NCI-H345 (cell line): ENCODE results near the gene LTBP1.

Experiments used
- DNase-seq: peaks from one replicate; lab custom pipeline; 2025; lab: John Stamatoyannopoulos, UW

Gene LTBP1

DNA sequence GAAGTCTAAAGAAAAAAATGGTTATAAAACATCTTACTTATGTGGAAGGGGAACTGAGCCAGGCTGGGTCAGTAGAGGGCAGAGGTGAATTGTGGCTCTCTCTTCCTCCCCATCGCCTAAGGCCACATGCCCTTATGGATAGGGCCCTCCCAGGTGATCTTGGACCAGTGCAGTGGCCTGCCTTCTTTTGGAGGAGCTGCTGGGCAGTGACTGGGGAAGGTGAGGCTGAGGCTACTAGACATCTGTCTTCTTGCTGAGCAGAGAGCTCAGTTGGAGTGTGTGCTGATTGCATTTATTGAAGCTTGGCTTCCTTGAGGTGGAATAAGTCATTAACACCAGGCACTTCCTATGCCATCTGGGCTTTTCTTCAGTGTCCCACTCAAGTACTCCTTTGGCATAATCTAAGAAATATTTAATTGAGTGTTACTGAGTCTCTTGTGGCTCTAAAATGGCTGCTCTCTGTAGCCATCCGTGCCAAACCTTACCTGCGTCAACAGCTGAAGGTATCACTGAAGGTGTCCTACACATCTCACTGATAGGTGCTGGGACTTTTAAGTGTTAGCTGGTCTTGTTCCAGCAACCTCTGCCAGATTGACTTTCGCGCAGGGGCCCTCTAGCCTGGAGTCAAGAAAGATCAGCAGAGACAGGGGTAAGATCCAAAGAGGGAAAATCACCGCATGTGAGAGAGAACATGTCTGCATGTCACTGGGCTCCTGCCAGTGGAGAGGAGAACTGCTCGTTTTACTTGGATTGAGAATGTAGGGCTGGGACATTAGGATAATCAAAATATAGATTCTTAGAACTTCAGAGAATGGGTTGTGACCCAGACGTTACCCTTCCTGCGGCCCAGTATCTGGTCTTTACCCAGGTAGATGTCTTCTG, 256.1 kb downstream of the LTBP1 start:
- DNase-seq, result no peak

DNA sequence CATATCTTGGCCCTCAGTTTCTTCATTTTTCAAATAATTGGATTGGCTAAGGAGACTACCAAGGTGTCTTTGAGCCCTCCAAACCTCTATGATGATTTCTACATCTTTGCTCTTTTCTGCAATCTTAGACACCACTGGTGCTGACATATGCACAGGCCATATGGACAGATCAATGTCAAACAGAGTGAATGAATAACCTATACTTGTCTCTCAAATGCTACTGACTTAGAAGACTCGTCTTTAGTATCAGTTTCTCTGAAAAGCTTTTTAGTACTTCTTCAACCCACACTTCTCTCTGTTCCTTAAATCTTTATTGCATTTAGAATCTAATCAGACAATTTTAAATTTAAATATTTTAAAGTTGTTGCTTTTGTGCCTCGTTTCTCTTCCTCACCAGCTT, 258.2 kb downstream of the LTBP1 start:
- DNase-seq, result no peak

DNA sequence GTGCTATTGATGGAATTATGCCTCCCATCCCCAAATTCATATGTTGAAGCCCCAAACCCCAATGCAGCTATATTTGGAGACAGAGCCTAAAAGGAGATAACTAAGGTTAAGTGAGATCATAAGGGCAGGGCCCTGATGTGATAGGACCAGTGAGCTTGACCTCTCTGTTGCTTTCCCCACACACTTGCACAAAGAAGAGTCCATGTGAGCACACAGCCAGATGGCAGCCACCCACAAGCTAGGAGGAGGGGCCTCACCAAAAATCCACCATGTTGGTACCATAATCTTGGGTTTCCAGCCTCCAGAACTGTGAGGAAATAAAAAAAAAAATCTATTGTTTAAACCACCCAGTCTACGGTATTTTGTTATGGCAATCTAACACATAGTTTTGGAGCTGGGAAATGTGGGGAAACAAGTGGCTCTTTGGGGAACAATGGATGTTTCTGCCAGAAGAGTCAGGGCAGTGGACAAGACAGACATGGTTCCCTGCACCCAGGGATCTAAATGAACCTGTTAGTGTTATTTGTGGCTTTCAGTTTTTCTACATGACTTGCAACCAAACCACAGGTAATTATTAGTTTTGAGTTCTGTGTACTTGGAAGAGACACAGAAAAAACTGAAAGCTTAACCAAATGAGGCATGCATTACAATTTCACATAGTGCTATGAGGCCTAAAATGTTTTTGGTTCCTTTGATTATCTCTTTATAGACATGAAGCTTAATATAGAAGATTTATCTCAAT, 259.1 kb downstream of the LTBP1 start:
- DNase-seq, result no peak

DNA sequence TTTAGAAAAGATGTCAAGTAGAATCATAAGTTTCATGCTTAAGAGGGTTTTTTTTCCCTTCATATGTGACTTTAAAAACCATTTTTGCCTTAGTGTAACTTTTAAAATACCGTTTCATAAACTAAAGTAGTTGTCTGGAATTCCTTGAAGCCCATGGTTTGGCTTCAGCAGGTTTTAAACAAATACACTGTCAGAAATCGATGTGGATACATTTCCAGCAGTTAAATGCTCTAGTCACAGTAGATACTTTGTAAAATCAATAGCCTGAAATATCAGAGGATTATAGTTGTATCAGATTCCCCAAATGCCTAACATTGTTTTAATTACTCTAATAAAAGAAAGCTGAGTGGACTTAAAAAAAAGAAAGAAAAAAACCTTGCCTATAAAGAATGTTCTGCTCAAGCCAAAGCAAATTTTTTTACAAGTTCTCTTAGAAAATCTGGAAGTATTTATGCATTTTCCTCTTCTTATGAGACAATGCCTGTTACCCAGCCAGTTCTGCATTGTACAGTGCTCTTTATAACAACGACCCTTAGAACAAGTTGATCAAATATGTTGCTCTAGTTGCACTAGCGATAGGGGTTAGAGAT, 260.5 kb downstream of the LTBP1 start:
- no peak for DNase-seq

DNA sequence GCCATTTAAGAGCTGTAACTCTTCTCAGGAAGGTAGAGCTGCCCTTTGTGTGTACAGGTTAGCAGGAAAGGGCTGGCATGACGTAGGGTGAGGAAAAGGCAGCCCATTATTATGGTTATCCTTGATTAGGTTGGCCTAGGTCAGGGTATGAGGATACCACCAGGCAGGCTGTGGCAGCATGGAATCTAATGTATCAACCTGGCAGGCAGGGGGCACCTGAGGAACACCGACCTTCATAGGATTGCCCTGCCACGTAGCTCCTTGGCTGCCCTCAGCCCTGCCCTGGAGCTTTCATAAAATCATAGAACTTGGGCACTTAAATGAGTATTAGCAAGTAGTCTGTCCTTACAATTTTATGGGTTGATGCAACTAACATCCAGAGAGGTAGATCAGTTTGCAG, 261.6 kb downstream of the LTBP1 start:
- DNase-seq, result no peak

DNA sequence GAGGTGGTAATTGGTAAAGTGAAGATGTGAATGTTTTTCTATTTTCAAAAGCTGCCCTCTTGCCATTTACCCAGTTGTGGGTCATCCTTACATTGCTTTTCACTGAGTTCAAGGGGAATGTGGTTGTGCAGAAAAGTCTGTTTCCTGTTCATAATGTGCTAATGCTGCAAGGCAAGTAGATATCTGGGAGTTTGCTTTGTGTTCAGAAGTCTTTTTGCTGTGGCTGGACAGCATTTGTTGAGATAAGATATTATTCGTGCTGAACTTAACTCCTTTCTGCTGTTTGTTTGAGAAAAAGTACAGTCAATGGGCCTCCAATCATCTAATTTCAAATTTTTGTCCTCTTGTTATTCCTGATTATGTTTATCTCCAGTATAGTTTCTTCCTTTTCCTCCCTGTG, 263.2 kb downstream of the LTBP1 start:
- DNase-seq, result no peak

DNA sequence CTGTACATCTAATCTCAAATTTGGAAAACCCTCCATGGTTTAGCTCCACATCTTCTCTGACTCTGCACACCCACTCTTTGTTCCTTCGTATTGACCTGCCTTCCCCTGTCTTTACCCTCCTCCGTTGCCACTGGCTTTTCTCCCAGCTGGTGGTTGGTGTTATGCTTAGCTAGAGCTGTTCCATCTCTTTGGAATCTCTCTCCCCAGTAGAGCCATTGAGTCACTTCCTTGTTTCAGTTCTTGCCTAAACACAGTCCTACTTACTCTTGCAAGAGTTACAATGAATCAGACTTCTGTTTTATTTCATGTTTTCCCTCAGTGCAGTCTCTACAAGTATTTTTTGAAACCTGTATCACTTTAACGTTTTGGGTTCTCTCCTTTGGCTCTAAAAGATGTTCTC, 263.9 kb downstream of the LTBP1 start:
- no peak for DNase-seq

DNA sequence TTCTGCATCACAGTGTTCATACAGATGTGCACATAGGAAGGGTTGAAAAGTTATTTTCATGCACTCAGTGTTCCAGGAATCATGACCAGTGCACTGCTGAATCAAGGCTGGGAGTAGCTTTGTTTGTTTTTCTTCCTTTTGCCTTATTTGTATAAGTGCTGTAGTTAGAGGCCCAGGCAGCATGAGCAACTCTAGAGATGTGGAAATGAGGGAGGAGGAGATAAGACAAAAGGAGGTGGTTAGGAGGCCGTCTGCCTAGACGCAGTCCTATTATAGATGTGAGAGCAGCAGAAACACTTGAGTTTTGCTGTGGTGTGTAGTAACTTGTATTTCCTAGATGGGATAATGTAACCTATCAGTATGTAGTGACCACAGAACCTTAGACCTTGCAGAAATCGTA, 265.4 kb downstream of the LTBP1 start:
- DNase-seq, result no peak

DNA sequence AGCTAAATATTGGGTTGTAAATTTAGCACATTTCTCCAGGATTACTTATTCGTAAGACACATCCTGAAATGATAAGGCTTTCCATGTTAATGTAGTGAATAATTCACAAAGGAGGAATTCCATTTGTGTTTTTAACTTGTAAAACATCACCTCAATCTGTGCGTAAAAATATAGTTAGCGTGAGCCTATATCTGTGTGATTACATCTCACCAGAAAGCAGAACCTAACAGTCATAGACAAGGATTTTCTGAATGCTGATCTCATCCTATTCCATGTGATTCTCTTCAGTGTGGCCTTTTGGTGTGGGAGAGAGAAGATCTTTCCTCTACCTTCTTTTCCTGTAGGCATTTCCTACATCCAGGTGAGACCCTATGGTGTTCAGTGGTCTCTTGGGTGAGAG, 266.5 kb downstream of the LTBP1 start:
- DNase-seq, result no peak

DNA sequence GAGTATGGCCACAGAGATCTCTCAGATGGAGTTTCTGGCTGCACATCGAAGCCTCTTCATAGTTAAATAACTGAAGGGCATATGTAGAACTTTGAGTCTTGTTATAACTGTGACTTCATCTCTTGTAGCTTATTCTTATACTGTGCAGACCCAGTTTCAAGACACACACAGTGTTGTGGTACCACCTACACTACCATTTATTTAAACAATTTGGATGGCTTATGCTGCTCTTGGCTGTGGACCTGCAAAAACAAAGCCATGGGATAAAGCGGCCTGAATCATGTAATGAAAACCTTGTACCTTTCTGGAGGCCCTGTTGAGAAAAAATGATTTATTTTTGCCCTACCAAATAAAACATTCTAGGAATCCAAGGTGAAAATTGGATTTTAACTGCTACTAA, 266.9 kb downstream of the LTBP1 start:
- DNase-seq, result no peak

DNA sequence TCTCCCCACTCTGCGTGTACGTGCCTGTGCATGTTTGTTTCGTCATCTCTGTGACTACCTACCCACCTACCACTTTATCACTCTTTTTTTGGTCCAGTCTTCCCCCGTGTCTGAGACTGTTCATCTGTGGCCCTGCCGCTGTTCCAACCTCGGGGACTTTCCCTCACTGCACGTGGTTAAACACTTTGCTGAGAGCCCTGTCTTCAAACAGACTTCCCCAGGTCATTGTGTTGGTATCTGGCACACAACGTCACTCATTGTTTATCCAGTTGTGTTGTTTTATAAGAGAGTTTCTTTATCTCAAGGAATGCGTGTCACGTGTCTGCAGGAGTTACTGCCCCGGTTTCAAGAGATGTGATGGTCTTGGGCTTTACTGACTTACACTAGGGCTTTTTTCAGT, 267.7 kb downstream of the LTBP1 start:
- DNase-seq, result no peak

DNA sequence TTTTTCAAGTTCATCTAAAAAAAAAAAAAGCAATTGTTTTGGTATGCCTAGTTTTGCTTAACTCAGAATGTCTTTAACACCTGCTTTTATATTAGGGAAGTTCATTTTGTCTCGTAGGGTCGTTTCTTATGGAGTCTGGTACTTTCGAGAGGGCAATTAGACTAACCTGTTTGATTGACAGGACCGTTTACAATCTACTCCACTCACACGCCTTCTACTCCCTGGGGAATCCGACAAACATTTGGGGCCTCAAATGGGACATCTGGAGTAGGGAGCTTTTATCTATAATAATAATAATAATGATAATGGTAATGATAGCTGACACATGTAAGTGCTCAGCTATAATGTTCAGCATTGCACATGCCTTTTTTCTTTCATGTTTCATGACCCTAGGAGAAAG, 268.1 kb downstream of the LTBP1 start:
- DNase-seq, result no peak

DNA sequence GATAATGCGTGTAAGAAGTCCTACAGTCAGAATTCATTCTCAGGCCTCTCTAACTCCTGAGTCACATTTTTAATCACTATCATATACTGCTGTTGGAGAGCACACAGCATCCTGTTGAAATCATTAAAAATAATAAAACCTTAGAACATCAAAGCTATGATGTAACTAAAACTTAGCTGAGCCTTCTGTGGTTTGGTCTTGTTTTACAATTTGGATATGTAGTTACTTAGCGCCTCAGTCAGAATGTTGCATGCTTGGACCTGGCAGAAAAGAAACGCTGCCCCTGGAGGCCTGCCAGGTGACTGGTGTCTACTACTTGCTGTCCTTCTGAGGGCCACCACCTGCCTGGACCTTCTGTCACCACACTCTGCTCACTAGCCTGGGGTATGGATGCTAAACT, 268.5 kb downstream of the LTBP1 start:
- no peak for DNase-seq

DNA sequence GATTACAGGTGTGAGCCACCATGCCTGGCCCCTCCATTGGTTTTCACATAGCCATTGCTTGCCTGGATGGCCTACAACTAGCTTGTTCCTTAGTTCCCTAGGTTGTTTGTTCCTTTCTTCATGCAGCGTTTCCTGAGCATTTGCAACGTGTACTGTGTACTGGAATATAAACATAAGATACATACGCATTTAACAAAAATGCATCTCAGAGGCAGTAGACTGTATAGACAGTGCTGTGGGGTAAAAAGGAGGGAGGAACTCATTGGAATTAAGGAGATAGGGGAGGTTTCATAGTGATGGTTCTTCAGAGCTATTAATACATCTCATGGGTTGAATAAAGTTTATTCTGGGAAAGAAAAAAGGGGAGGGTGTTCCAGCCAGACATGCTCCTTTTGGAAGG, 269.2 kb downstream of the LTBP1 start:
- no peak for DNase-seq

DNA sequence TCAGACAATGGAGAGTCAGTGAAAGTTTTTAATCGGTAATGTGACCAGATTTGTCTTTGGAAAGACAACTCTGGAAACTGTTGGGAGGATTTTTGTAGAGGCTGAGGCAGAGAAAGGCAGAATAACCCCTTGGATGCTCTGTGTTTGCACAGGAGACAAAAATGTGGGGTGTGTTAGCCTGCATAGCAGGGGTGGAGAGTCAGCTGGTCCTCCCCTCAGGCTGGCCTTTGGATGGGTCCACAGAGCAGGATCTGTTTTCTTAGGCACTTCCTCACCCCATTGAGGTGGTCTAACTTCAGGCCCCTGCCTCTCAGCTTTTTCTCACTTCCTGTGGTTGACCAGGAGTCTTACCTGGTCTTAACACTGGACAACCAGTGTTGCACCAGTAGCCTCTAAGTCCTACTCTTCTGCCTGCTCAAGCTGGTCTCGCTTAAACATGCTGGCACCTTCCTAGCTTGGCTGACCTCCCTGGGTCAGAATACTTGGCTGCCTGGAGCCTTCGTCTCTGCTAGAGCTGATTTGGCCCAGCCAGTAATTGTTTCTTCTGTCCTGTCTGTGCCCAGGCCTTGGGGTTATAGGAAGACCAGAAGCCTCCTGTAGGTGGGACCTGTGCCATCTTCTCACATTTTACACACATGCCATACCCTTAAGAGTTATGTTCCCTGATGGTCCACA, 269.9 kb downstream of the LTBP1 start:
- no peak for DNase-seq

DNA sequence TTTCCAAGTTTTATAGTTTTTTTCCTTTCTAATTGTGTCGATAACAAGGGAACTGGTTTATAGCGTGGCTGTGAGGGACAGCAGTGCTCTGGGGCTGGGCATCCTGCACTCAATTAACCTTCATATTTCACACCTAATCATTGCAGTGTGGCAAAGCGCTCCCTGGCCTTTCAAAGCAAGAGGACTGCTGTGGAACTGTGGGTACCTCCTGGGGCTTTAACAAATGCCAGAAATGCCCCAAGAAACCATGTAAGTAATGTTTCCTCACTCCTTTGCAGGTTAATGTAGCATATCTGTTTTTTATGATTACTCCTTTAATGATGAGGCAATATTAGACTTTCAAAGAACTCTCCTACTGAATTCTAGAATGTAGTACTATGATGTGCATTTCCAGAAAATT, 270.7 kb downstream of the LTBP1 start:
- DNase-seq, result no peak

DNA sequence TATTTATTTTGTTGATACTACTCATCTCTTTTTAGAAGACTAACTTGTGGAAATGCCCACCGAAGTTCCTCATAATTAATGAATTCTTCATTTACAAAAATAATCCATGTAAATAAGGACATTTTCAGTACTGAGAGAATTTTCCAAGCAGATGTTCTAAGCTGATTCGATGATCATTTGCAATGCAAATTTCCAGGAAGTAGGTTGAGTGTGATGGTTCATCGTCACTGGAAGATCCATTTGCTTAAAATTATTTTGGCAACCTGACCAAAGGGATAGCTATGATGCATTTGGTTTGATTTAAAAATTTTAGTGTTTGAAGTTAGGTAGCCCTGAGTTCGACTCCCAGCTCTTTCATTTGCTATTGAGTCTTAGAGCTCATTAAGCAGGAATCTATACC, 272.4 kb downstream of the LTBP1 start:
- DNase-seq, result no peak

DNA sequence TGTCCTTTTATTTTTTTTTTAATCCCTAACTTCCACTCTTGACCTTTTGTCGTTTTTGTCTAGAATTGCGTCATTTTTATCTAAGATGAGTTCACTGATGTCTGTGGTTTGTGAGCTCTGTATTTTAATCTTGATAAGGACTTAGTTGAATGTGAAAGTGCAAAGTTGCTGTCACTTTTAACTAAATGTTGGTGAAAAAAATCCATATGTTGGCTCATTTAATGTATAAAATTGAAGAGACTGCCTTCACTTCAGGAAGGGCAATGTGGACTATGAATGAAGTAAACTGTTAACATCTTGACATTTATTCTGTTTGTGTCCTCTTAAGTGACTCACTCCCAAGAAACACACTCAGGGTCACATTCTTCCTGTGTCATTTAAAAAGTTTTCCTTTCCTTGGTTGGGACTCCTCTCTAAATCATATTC, 273.1 kb downstream of the LTBP1 start:
- no peak for DNase-seq

DNA sequence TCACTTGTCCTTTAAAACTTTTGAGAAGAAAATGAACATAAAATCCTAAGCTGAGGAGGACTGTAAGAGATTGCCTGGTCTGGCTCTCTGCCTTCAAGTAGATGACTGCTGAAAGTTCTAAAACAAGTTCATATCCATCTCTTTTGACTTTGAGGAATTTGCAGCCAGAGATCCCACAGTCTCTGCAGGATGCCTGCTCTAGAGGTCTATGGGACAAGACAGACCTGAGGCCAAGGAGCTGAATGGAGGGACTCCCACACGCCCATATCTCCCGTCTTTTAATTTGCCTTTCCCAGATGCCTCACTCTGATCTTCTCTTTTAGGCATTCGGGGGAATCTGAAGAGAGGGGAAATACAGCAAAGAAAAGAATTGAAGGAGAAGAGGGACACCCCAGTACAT, 273.8 kb downstream of the LTBP1 start:
- no peak for DNase-seq

DNA sequence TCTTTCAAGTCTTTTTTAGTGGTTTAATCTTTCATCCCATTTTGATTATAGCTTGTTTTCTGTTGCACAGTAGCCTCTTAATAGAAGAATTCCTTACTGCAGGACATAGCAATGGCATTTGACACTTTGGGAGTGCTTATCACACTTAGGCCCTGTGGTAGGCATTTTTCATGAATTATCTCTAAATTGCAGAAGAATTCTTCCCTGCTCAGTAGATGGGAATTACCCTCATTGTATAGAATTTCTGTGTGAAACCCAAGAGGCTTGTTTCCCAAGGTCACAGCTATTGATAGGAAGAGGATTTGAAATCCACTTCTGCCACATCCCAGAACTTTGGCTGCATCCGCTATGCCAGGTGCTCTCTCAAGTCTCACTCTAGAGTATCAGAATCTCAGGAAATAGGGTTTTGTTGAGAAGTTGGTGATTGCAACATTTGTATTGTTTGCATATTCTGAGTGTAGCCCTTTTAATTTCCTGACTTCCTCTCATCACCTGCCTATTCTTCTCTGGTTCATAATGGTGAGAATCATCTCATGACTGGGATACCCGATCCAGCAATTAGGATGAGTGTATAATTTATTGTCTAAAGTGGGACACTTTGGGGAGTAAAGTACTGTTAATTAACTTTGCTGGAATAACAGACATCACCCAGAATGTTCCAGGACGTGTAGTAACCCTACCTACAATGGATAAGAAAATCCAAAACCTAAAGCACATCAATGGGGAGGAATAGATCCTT, 274.5 kb downstream of the LTBP1 start:
- DNase-seq, result no peak

DNA sequence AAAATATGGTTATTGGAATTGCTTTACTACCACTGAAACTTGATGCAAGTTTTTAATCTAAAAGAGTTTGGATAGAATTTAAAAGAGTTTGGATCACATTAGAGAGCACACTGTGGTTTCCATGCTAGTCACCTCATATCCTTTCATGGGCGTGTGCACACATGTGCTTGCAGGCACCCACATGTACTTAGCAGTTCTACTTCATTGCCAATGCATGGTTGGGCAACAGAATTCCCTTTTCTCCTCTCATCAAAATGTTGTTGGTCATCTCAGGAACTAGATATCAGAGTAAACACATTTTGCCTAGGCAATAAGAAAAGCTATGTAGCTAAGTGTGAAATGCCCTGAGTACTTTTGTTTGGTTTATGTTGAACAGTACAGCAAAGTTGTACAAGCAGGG, 275.6 kb downstream of the LTBP1 start:
- DNase-seq, result no peak

DNA sequence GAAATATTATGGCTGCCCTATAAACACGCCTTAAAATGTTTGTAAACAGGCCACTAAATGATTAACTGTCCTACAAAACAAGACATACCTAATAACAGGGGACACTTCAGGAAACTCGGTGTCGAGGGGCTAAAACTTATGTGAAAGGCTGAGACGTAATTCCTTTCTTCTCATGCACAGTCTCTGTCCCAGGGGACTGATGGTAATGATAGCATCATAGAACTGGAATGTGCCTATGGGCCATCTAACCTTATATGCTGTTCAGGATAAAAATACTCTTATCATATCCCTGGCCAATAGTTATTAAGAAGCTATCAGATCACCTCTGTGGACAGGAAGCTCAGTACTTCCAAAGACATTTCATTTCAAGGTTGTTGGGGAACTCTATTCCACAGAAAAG, 277.1 kb downstream of the LTBP1 start:
- DNase-seq, result no peak
